Fibroblast of lung (primary cell): Measurements from ENCODE around the gene KLHL13.

Experiments
- EZH2 ChIP-seq: IDR thresholded peaks from 2 replicates; pipeline ENCODE4 v1.5.1; 2012; ENCODE audit warnings: low read length, control low read depth, mild to moderate bottlenecking; ENCODE audit errors: missing control alignments
- TF ChIP-seq, protein P1 (sequence below), 2 donors: IDR thresholded peaks in 1 of 2; conservative IDR thresholded peaks in 1 of 2; 1 replicate in 1 of 2; 2 replicates in 1 of 2; pipeline ENCODE4 v1.5.1; 2011 to 2012; ENCODE audit warnings: low read length in 2 of 2, control low read depth in 1 of 2, inconsistent platforms in 1 of 2, low read depth in 1 of 2, mild to moderate bottlenecking in 1 of 2

DNA sequence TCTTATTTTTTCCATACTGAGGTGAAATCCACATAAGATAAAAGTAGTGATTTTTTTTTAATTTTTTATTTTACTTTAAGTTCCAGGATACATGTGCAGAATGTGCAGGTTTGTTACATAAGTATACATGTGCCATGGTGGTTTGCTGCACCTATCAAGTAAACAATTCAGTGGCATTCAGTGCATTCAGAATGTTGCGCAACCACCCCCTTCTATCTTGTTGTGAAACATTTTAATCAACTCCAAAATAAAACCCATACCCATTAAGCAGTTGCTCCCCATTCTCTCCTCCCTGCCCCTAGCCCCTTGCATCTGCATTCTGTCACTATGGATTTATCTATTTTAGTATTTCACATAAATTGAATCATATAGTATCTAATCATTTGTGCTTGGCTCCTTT is 121.2 kb downstream of the KLHL13 start:
- TF ChIP-seq, protein P1, sequence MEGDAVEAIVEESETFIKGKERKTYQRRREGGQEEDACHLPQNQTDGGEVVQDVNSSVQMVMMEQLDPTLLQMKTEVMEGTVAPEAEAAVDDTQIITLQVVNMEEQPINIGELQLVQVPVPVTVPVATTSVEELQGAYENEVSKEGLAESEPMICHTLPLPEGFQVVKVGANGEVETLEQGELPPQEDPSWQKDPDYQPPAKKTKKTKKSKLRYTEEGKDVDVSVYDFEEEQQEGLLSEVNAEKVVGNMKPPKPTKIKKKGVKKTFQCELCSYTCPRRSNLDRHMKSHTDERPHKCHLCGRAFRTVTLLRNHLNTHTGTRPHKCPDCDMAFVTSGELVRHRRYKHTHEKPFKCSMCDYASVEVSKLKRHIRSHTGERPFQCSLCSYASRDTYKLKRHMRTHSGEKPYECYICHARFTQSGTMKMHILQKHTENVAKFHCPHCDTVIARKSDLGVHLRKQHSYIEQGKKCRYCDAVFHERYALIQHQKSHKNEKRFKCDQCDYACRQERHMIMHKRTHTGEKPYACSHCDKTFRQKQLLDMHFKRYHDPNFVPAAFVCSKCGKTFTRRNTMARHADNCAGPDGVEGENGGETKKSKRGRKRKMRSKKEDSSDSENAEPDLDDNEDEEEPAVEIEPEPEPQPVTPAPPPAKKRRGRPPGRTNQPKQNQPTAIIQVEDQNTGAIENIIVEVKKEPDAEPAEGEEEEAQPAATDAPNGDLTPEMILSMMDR (conservative IDR thresholded peaks at IDR 0.05 in 1 of 2, IDR thresholded peaks at IDR 0.05 in 1 of 2; ENCODE audit: low read depth in 1 of 2, low read length in 2 of 2), result no peak
- TF ChIP-seq EZH2, result no peak
